GM20431 (cell line): Measurements from ENCODE around the gene RUVBL2.

Experiments used
- in situ Hi-C: fragments of 300-500 bp; cut with MseI, MboI; formaldehyde crosslinking; loops from one replicate; pipeline ENCODE4 v1.15.0; 2020; ENCODE audit warnings: low sequenced_read_pairs; ENCODE audit not compliant: unreplicated experiment

RUVBL2 gene

DNA sequence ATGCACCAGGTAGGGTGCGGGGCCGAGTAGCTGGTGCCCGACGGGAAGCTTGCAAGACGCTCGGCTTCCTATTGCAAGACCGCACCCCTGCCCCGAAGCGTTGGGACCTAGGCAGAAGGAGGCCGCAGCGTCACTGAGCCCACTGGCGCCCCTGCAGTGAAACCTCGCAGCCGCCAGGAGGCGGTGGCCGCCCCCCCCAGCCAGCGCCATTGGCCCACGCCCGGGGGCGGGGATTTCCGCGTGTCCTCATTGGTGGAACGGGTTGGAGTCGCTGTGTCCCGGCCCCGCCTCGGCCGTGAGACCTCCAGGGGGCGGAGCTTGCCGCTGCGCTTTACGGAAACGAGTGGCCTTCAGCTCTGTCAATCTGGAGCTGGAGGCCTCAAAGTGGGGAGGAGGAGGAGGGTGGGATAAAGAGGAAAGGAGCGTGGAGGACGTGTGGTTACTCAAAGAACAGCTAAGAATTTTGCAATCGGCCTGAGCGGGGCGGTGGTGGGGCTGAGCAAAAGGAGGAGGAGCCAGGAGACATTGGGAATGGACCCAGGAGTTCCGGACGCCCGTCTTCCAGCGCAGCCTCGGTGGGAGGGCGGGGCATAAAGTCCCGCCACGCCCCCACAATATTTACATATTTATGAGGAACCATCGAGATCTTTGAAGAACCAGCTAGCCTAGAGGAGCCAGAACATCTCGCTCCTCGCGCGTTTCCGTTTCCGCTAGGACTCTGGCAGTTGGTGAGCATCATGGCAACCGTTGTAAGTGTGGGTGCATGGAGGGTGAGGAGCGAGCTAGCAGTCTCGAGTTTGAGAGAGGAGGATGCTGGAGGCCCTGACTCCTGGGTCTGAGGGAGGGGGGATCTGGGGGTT lies at the start of gene RUVBL2, which contains the start of gene GYS1:
Gene RUVBL2 (plus strand): TSS at position 713 of the 860 bp plus-strand sequence. CDS start 25 bp downstream, at position 738.
Gene GYS1 (minus strand): TSS at position 135 of the 860 bp plus-strand sequence. CDS start 197 bp downstream, outside the sequence.
- in situ Hi-C loops = no loop called here

GRCh38 chr19:48945415-48945814 lies 48.3 kb upstream of the RUVBL2 start:
- in situ Hi-C loops = no loop called here

DNA sequence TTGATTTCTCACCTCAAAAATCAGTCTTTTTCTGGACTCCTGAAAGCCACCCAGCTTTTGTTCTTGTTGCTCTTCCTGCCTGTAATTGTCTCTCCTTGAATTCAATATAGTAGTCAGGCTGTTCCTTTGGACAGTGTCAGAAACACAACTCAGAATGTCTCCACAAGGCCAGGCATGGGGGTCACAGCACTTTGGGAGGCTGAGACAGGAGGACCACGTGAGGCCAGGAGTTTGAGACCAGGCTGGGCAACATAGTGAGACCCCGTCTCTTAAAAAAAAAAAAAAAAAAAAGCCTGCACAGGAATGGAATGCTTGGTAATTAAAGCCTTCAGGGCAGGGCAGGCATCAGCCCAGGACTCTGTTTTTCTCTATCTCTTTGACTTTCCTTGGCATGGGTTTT lies 47.9 kb upstream of the RUVBL2 start:
- in situ Hi-C loops = no loop called here

DNA sequence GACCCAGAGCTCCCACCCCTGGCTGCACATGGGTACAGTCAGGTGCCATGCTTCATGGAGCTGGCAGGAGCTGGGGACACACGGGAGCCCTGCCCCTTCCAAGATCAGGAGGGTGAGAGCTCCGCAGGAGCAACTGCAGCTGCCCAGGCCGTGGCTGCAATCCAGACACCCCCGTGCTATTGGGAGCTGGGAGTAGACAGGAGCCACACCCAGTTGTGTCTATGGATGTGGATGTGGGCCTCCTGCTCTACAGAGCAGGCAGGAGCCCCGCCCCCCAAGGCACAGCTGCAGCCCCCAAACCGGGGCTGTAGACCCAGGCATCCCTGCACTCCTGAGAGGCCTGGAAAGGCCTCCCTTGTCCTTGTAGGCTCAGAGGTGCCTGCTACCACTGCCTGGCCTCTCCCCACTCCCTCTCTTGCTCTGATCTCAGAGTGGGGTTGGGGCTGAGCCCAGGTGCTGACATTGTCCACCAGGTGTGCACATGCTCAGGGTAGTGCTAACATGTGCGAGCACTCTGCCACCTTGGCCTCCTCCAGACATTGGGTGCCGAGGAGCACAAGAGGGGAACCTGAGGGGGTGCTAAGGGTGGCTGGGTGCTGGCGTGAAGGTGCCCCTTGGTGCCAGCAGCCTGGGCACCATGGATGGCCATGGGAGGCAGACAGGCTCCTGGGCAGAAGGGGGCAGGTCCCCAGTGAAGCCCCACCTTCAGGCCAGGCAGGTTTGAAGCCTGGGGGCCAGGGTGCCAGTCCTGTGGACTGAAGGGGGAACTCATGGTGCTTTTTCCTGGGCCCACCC lies 47.0 kb upstream of the RUVBL2 start:
- in situ Hi-C loops = no loop called here

DNA sequence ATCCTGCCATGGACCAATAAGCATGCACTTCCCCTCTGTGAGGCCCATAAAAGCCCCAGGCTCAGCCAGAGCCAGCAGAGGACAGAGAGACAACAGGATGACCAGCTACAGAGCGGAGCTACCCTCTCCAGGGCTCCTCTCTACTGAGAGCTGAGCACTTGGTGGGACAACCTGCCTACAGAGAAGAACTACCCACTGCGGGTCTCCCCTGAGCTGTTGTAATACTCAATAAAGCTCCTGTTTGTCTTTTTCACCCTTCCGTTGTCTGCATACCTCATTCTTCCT lies 46.5 kb upstream of the RUVBL2 start:
- in situ Hi-C loops = no loop called here

- in situ Hi-C loops = no loop called here
These were observed 43.5 kb upstream of the RUVBL2 start for GRCh38 chr19:48950159-48950558.

- in situ Hi-C loops = no loop called here
These were observed 42.7 kb upstream of the RUVBL2 start for GRCh38 chr19:48950830-48951519.

DNA sequence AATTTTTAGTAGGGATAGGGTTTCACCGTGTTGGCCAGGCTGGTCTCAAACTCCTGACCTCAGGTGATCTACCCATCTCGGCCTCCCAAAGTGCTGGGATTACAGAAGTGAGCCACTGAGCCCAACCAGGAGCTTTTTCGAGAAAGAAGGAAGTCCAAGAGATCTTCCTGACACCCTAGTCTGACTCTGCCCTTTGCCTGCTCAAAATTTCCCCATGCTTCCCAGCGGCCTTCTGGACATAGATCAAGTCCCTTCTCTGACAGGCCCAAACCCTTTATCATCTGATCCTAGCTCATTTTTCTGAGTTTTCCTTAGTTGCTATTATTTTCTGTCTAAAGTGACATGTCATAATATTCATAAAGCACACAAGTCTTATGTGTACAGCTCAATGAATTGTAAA lies 40.5 kb upstream of the RUVBL2 start:
- in situ Hi-C loops = no loop called here

GRCh38 chr19:48953990-48954594 lies 39.6 kb upstream of the RUVBL2 start:
- in situ Hi-C loops = no loop called here

- in situ Hi-C loops = no loop called here
These were observed 38.9 kb upstream of the RUVBL2 start, which contains the start of gene BAX for GRCh38 chr19:48954595-48955307. Gene BAX, plus strand, starts transcription at chr19:48954875. Its CDS starts 54 bp downstream, at chr19:48954929.

DNA sequence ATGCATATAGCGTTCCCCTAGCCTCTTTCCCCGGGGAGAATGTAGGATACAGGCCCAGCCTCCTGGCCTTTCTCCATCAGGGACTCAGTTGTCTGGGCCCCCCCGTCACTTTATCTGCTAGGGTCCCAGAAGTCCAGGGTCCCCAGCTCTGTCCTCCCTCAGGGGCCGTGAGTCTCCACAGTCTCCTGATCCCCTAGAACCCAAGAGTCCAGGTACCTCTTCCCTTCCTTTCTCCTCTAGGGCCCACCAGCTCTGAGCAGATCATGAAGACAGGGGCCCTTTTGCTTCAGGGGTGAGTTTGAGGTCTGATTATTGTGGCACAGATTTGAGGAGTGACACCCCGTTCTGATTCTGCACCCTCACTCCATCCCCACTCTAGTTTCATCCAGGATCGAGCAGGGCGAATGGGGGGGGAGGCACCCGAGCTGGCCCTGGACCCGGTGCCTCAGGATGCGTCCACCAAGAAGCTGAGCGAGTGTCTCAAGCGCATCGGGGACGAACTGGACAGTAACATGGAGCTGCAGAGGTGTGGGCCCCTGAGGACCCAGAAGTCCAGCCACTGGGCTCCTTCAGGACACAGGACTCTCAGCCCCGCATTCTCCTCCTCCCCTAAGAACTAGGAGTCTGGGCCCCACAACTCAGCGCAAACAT lies 38.3 kb upstream of the RUVBL2 start:
- in situ Hi-C loops = no loop called here

DNA sequence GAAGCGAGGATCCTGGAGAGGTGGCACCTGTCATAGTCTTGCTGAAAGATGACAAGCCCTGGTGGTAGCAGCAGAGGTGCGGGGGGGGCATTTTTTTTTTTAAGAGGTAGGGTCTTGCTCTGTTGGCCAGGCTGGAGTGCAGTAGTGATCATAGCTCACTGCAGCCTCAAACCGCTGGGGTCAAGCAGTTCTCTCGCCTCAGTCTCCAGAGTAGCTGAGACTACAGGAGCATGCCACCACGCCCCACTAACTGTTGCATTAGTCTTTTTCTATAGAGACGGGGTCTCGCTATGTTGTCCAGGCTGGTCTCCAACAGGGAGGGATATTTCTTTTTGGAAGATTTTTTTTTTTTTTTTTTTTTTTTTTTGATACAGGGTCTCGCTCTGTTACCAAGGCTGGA lies 35.7 kb upstream of the RUVBL2 start:
- in situ Hi-C loops = no loop called here

DNA sequence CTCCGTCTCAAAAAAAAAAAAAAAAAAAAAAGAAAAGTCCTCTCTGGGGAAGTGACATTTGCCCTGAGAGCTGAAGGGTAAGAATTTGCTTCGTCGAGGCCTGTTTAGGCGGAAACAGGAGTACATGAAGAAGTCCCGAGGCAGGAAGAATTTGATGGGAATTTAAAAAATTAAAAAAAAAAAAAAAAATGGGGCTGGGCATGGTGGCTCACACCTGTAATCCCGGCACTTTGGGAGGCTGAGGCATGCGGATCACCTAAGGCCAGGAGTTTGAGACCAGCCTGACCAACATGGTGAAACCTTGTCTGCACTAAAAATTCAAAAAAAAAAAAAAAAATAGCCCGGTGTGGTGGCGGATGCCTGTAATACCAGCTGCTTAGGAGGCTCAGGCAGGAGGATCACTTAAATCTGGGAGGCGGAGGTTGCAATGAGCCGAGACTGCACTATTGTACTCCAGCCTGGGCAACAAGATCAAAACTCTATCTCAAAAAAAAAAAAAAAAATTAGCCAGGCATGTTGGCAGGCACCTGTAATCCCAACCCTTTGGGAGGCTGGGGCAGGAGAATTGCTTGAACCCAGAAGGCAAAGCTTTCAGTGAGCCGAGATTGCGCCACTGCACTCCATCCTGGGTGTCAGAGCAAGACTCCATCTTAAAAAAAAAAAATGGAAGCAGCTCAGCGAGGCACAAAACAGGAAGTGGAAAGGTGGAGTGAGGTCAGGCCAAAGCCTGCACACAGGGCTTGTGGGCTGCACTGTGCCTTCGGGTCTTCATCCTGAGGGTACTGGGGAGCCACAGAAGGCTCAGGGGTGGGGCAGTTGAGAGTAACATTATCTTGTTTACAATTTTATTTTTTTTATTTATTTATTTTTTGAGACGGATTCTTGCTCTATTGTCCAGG lies 34.1 kb upstream of the RUVBL2 start:
- in situ Hi-C loops = no loop called here

GRCh38 chr19:48961051-48961649 lies 32.5 kb upstream of the RUVBL2 start:
- in situ Hi-C loops = no loop called here

GRCh38 chr19:48961673-48962028 lies 32.0 kb upstream of the RUVBL2 start:
- in situ Hi-C loops = no loop called here

DNA sequence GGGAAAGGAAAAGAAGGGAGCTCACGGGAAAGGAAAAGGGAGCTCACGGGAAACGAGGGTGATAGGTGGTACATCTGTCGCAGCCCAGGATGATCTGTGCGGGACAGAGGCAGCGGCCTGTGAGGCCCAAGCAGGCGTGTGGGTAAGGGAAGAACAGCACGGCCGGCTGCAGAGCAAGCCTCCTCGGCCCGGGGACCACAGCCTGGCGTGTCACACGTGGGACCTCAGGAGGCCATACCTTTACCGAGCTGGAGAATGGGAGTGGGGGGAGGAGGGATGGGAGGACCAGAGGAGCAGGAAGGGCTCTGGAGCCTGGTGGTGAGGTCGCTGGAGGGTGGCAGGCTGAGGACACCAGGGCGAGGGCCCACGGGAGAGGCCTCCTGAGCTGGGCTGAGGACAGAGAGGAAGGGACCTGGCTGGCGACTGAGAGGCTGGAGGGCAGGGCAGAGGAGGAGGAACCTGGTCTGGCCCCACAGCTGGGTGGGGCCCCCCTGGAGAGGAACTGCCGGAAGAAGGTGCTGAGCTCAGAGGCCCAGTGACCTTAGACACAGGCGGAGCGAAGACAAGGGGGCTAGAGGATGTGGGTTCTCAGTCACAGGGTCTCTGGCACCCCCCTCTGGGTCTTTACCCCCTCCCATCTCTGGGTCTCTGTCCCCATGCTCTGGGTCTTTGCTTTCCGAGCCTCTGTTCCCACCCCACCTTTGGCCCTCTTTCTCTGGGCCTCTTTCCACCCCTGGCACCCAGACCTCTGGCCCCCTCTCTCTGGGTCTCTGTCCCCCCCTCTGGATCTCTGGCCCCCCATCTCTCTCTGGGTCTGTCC lies 31.4 kb upstream of the RUVBL2 start:
- in situ Hi-C loops = no loop called here

- in situ Hi-C loops = no loop called here
These were observed 30.9 kb upstream of the RUVBL2 start for GRCh38 chr19:48962849-48963165.
